ENCODE results near the gene RFX5. TPM values are rescaled to one million over a fixed set of nuclear protein-coding genes. Genes with fewer than 3 reads are reported as not detected.

Gene RFX5
- total and polyA plus RNA-seq, 2 of the 13 experiments (the other 11 are each of a cell fraction or from before 2014, with no cell fraction given), result 17.9 to 36.2 TPM

- TF ChIP-seq THAP7 (CRISPR knock-in tag; IDR thresholded peaks at IDR 0.05), result no peak
- TF ChIP-seq FOXO4 (CRISPR knock-in tag; conservative IDR thresholded peaks at IDR 0.05), result 0 out of 2 replicates have a peak, but pooled peaks have one; percentile 32
- no peak for TF ChIP-seq SIN3A (IDR thresholded peaks at IDR 0.05; ENCODE audit: borderline replicate concordance, low read depth, low read length)
- no peak for TF ChIP-seq ZNF703 (CRISPR knock-in tag; IDR thresholded peaks at IDR 0.05; ENCODE audit: borderline replicate concordance)
- no peak for TF ChIP-seq CBX5 (CRISPR knock-in tag; IDR thresholded peaks at IDR 0.05; ENCODE audit: borderline replicate concordance)
These were observed 26.1 kb upstream of the RFX5 start (continued) for GRCh38 chr1:151373196-151373595.

GRCh38 chr1:151372058-151372934 lies 25.2 kb upstream of the RFX5 start, which contains the start of gene SELENBP1:
Gene SELENBP1, minus strand, starts transcription at chr1:151372705. Its CDS starts 64 bp downstream, at chr1:151372641.
- TSS peak; percentile 79 for BruUV-seq (replicated peaks)
- H2AFZ ChIP-seq (ENCODE audit: low read length), result peak within 1 kb of the TSS; percentile 88
- H3K4me1 ChIP-seq (ENCODE audit: insufficient read depth, low read length), result peaks cover 41% of the 10 kb centered on the region
- peak within 1 kb of the TSS; percentile 82 for H3K27ac ChIP-seq (ENCODE audit: extremely low read length, insufficient read depth, low read length)
- H3K27me3 ChIP-seq (ENCODE audit: control insufficient read depth in 1 of 2, insufficient read depth in 2 of 2, low read length in 2 of 2), result no peaks in the 10 kb centered on the region; a peak in 1 of 5 replicates
- H3K79me2 ChIP-seq (ENCODE audit: insufficient read depth, low read length), result peaks cover 5% of the 10 kb centered on the region
- H3K4me2 ChIP-seq (ENCODE audit: low read depth, low read length), result peak within 1 kb of the TSS; percentile 98
- H3K9me3 ChIP-seq (ENCODE audit: low read length), result no peaks in the 10 kb centered on the region
- peak within 1 kb of the TSS; percentile 61 to 79 (median 70) for H3K4me3 ChIP-seq (replicated peaks in 1 of 3; ENCODE audit: insufficient read depth in 1 of 3, low read depth in 2 of 3, low read length in 3 of 3)
- H4K20me1 ChIP-seq (ENCODE audit: insufficient read depth, low read length), result no peaks in the 10 kb centered on the region
- FAIRE-seq (peak; percentile 80), DNase-seq (ENCODE audit: low spot score) (peak; percentile 81), ATAC-seq (peak; percentile 93)
- ChIA-PET CTCF (ENCODE audit: low intra/inter-chr PET ratio, low total read pairs) (no interaction called here), POLR2A (interaction anchor here (0.5 to 2.2 kb wide), 18 partner anchors 13 to 459 kb away, joined by 3 to 24 read pairs (median 4); partner anchors contain the start of genes LYSMD1, PI4KB, PSMB4 and RFX5)
- peaks cover 0 to 2% of the 10 kb centered on the region in 2 experiments; a peak in 2 of 5 replicates for H3K36me3 ChIP-seq (replicated peaks in 1 of 2; ENCODE audit: control insufficient read depth in 1 of 2, insufficient read depth in 2 of 2, low read length in 2 of 2)
- H3K9ac ChIP-seq (ENCODE audit: insufficient read depth, low read depth, low read length), result peak within 1 kb of the TSS; percentile 67
- 0% methylated on average over 8 of the region's 11 CpGs for WGBS (ENCODE audit: low lambda C conversion rate)
- in situ Hi-C loops (cut with HindIII; ENCODE audit: extremely low pct_ligation_motif_present, low pct_unique_long_range_greater_than_20kb), result no loop called here
- intact Hi-C loops (cut with micrococcal nuclease; ENCODE audit: unreplicated experiment), result loop anchor here (1.0 to 2.0 kb wide), 2 partner anchors 20 to 25 kb away; partner anchors contain the start of gene RFX5
- TF ChIP-seq HOXD1 (CRISPR knock-in tag; IDR thresholded peaks at IDR 0.05) (peak; percentile 66; the same call in 1 of the 2 replicates), ZNF547 (CRISPR knock-in tag; IDR thresholded peaks at IDR 0.05) (0 out of 2 replicates have a peak, but pooled peaks have one; percentile 60), SSRP1 (CRISPR knock-in tag; IDR thresholded peaks at IDR 0.05) (no peak), ZNF225 (CRISPR knock-in tag; IDR thresholded peaks at IDR 0.05) (no peak), ZKSCAN1 (IDR thresholded peaks at IDR 0.05; ENCODE audit: low read length) (no peak), HDAC2 (CRISPR knock-in tag; IDR thresholded peaks at IDR 0.05) (peak; percentile 37; the same call in 1 of the 2 replicates), PATZ1 (CRISPR knock-in tag; IDR thresholded peaks at IDR 0.05) (peak; percentile 50; the same call in 1 of the 2 replicates), CREBL2 (CRISPR knock-in tag; IDR thresholded peaks at IDR 0.05; ENCODE audit: borderline replicate concordance) (no peak), JUND (CRISPR knock-in tag; IDR thresholded peaks at IDR 0.05) (no peak), HBP1 (CRISPR knock-in tag; IDR thresholded peaks at IDR 0.05; ENCODE audit: low read depth) (peak; percentile 72; the same call in 1 of the 2 replicates)

All from HepG2 (cell line).